IPS-15b (cell line): ENCODE measurements around the gene SVEP1.

Experiments
- H3K27me3 ChIP-seq: one replicate; pipeline ENCODE4 v1.6.1; 2013; ENCODE audit warnings: low read length; ENCODE audit not compliant: control insufficient read depth, insufficient read depth
- H3K36me3 ChIP-seq: one replicate; pipeline ENCODE4 v1.6.1; 2013; ENCODE audit warnings: low read length; ENCODE audit not compliant: control insufficient read depth, insufficient read depth
- H3K4me1 ChIP-seq: one replicate; pipeline ENCODE4 v1.6.1; 2013; ENCODE audit warnings: mild to moderate bottlenecking, low read length; ENCODE audit not compliant: control insufficient read depth, insufficient read depth
- H3K4me3 ChIP-seq: one replicate; pipeline ENCODE4 v1.5.1; 2013; ENCODE audit warnings: low read depth, low read length
- H3K9ac ChIP-seq: one replicate; pipeline ENCODE4 v1.6.1; 2013; ENCODE audit warnings: low read depth, mild to moderate bottlenecking, low read length
- H3K9me3 ChIP-seq: one replicate; pipeline ENCODE4 v1.6.1; 2013; ENCODE audit warnings: mild to moderate bottlenecking, low read length; ENCODE audit not compliant: control insufficient read depth, insufficient read depth

Gene SVEP1

GRCh38 chr9:110514897-110515296 is 64.6 kb downstream of the SVEP1 start:
- H3K4me1 ChIP-seq: no peaks in the 10 kb centered on the region
- H3K36me3 ChIP-seq: no peaks in the 10 kb centered on the region
- H3K4me3 ChIP-seq: no peak overlapping the region
- no peak overlapping the region for H3K9ac ChIP-seq
- no peaks in the 10 kb centered on the region for H3K9me3 ChIP-seq
- no peaks in the 10 kb centered on the region for H3K27me3 ChIP-seq

- Histone ChIP-seq H3K27me3 (no peaks in the 10 kb centered on the region), H3K36me3 (no peaks in the 10 kb centered on the region), H3K9me3 (no peaks in the 10 kb centered on the region)
These were observed 66.7 kb downstream of the SVEP1 start for GRCh38 chr9:110512817-110513216.

GRCh38 chr9:110509792-110510191 is 69.7 kb downstream of the SVEP1 start:
- Histone ChIP-seq H3K9ac (no peak overlapping the region), H3K36me3 (no peaks in the 10 kb centered on the region), H3K4me1 (no peaks in the 10 kb centered on the region), H3K27me3 (no peaks in the 10 kb centered on the region), H3K9me3 (no peaks in the 10 kb centered on the region), H3K4me3 (no peak overlapping the region)

More at GRCh38 chr9:110512817-110513216, 66.7 kb downstream of the SVEP1 start:
- Histone ChIP-seq H3K9ac (no peak overlapping the region), H3K4me1 (no peaks in the 10 kb centered on the region), H3K4me3 (no peak overlapping the region)

DNA sequence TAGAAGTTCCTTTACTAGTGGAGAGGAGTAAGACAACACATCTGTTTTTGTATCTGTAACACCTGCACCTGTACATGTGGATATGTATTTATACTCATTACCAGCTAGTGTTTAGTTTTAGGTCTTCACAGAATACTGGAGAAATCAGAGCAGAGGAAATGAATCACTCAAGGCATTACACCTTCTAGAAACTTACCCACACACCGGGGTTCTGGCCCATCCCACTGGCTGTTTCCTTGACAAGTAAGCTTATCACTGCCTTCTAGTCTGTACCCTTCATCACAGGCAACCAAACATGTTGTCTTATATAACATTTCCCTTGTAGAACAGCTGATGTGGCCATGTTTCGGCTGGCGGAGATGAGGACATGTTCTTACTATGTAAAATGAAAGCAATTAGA is 76.7 kb downstream of the SVEP1 start:
- Histone ChIP-seq H3K36me3 (no peaks in the 10 kb centered on the region), H3K4me1 (no peaks in the 10 kb centered on the region), H3K9me3 (no peaks in the 10 kb centered on the region), H3K27me3 (no peaks in the 10 kb centered on the region), H3K9ac (no peak overlapping the region), H3K4me3 (no peak overlapping the region)

- H3K9me3 ChIP-seq: no peaks in the 10 kb centered on the region
- no peaks in the 10 kb centered on the region for H3K27me3 ChIP-seq
- no peak overlapping the region for H3K4me3 ChIP-seq
- H3K36me3 ChIP-seq: no peaks in the 10 kb centered on the region
- no peak overlapping the region for H3K9ac ChIP-seq
- no peaks in the 10 kb centered on the region for H3K4me1 ChIP-seq
These were observed 79.9 kb downstream of the SVEP1 start for GRCh38 chr9:110499608-110500007.

GRCh38 chr9:110487196-110487595 is 92.3 kb downstream of the SVEP1 start:
- no peaks in the 10 kb centered on the region for H3K27me3 ChIP-seq
- H3K4me3 ChIP-seq: no peak overlapping the region
- no peaks in the 10 kb centered on the region for H3K9me3 ChIP-seq
- H3K9ac ChIP-seq: no peak overlapping the region
- H3K36me3 ChIP-seq: no peaks in the 10 kb centered on the region
- no peaks in the 10 kb centered on the region for H3K4me1 ChIP-seq

- Histone ChIP-seq H3K36me3 (no peaks in the 10 kb centered on the region), H3K4me1 (no peaks in the 10 kb centered on the region), H3K9ac (no peak overlapping the region), H3K27me3 (no peaks in the 10 kb centered on the region), H3K4me3 (no peak overlapping the region), H3K9me3 (no peaks in the 10 kb centered on the region)
These were observed 93.3 kb downstream of the SVEP1 start for GRCh38 chr9:110486218-110486617.

GRCh38 chr9:110479481-110479880 is 100.1 kb downstream of the SVEP1 start:
- no peak overlapping the region for H3K4me3 ChIP-seq
- H3K9ac ChIP-seq: no peak overlapping the region
- H3K36me3 ChIP-seq: no peaks in the 10 kb centered on the region
- no peaks in the 10 kb centered on the region for H3K9me3 ChIP-seq
- no peaks in the 10 kb centered on the region for H3K27me3 ChIP-seq
- H3K4me1 ChIP-seq: no peaks in the 10 kb centered on the region

- H3K4me3 ChIP-seq: no peak overlapping the region
- no peak overlapping the region for H3K9ac ChIP-seq
- H3K27me3 ChIP-seq: no peaks in the 10 kb centered on the region
- no peaks in the 10 kb centered on the region for H3K36me3 ChIP-seq
- no peaks in the 10 kb centered on the region for H3K9me3 ChIP-seq
- H3K4me1 ChIP-seq: no peaks in the 10 kb centered on the region
These were observed 103.3 kb downstream of the SVEP1 start for GRCh38 chr9:110476251-110476650.

DNA sequence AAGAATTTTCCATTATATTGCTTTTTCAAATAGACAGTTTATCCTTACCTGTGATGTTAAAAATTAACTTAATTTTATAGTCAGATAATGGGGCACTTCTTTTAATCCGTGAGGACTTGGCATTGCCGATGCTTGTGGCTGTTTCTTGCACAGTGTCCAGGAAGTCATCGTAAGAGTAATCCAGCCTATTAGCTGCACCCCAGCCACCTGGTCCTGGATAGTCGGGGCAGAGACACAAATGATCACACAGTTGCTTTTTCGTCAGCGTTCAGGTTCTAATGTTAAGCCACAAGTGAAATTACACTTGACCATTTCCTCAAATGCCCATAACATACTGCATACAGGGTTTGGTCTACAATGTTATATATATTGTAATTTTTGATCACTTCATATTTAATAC is 107.4 kb downstream of the SVEP1 start:
- Histone ChIP-seq H3K4me1 (no peaks in the 10 kb centered on the region), H3K4me3 (no peak overlapping the region), H3K9me3 (no peaks in the 10 kb centered on the region), H3K36me3 (no peaks in the 10 kb centered on the region), H3K27me3 (no peaks in the 10 kb centered on the region), H3K9ac (no peak overlapping the region)

DNA sequence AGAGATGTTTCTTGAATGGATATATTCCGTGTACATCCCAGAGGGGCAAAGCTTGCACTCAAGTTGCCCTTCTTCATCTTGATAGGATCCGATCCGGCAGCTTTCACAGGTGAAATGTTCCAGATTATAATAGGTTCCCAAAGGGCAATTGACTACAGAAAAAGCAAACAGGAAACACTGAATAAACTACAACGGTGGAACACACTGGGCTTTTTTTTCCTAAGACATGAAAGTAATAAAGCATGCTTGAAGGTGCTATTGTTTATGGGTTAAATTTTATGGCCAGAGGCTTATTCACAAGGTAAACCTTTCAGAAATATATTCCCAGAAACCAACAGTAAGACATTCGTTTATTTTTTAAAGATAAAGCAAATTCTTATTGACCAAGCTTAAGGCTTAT is 110.6 kb downstream of the SVEP1 start:
- Histone ChIP-seq H3K36me3 (no peaks in the 10 kb centered on the region), H3K4me1 (no peaks in the 10 kb centered on the region), H3K9ac (no peak overlapping the region)

DNA sequence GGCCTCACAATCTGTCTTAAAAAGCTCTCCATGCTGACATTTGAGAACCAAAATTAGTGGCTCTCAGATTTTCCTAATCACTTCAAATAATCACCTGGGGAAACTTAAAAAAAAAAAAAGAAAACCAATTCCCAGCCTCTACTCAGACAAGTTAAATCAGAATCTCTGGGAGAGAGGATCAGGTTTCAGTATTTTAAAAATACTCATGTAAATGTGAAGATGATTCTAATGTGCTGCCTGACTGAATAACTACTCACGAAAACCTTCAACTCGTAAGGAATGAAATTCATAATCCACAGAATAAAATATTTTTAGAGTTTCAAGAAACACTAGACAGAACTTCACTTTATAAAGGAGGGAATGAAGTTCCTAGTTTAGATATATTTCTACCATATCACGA is 114.4 kb downstream of the SVEP1 start:
- no peak overlapping the region for H3K9ac ChIP-seq
- no peak overlapping the region for H3K4me3 ChIP-seq
- H3K27me3 ChIP-seq: no peaks in the 10 kb centered on the region
- H3K4me1 ChIP-seq: no peaks in the 10 kb centered on the region
- H3K9me3 ChIP-seq: no peaks in the 10 kb centered on the region
- H3K36me3 ChIP-seq: no peaks in the 10 kb centered on the region

More for the DNA sequence above, 110.6 kb downstream of the SVEP1 start:
- Histone ChIP-seq H3K4me3 (no peak overlapping the region), H3K27me3 (no peaks in the 10 kb centered on the region), H3K9me3 (no peaks in the 10 kb centered on the region)

DNA sequence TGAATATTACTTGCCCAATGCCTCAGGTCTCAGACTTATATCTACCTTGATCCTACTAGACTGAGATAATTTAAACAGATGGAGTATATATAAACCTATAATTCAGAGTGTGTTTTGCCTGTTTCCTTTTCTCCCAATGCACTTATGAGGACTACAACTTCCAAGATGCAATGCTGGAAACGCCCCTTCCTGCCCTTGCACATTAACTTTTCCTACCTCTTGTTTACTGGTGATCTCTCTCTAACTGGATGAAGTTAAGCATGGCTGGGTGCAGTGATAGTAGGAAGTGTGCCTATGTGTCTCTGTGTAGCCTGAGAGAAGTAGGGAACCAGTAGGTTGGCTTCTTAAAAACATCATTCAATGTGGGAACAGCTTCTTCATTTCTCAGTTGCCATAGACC is 115.2 kb downstream of the SVEP1 start:
- Histone ChIP-seq H3K4me3 (no peak overlapping the region), H3K9me3 (no peaks in the 10 kb centered on the region), H3K36me3 (no peaks in the 10 kb centered on the region), H3K27me3 (no peaks in the 10 kb centered on the region), H3K9ac (no peak overlapping the region), H3K4me1 (no peaks in the 10 kb centered on the region)
